ENCODE data around the gene PSEN1.

The PSEN1 gene

GRCh38 chr14:73124180-73124894 lies 12.0 kb upstream of the PSEN1 start:
- no peak overlapping the region for H3K4me2 ChIP-seq
- no peaks in the 10 kb centered on the region for H3K79me2 ChIP-seq (ENCODE audit: insufficient read depth, low read depth)
- 0 out of 2 replicates have a peak, but pooled peaks cover 3% of the 10 kb centered on the region for H3K36me3 ChIP-seq (ENCODE audit: insufficient read depth)
- no peaks in the 10 kb centered on the region for H4K20me1 ChIP-seq (ENCODE audit: insufficient read depth)
- TF ChIP-seq, protein P1, sequence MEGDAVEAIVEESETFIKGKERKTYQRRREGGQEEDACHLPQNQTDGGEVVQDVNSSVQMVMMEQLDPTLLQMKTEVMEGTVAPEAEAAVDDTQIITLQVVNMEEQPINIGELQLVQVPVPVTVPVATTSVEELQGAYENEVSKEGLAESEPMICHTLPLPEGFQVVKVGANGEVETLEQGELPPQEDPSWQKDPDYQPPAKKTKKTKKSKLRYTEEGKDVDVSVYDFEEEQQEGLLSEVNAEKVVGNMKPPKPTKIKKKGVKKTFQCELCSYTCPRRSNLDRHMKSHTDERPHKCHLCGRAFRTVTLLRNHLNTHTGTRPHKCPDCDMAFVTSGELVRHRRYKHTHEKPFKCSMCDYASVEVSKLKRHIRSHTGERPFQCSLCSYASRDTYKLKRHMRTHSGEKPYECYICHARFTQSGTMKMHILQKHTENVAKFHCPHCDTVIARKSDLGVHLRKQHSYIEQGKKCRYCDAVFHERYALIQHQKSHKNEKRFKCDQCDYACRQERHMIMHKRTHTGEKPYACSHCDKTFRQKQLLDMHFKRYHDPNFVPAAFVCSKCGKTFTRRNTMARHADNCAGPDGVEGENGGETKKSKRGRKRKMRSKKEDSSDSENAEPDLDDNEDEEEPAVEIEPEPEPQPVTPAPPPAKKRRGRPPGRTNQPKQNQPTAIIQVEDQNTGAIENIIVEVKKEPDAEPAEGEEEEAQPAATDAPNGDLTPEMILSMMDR (conservative IDR thresholded peaks at IDR 0.05; ENCODE audit: low read depth, low read length), result no peak
- no peak overlapping the region for H2AFZ ChIP-seq (ENCODE audit: low read depth)
- H3K9ac ChIP-seq, result no peak overlapping the region
- H3K27ac ChIP-seq, result no peak overlapping the region
- no peak overlapping the region for H3K4me3 ChIP-seq (IDR thresholded peaks at IDR 0.05; ENCODE audit: insufficient read depth, low read depth, low read length)
- H3K4me1 ChIP-seq (ENCODE audit: low read depth, poor library complexity, severe bottlenecking), result no peaks in the 10 kb centered on the region
- no peaks in the 10 kb centered on the region for H3K27me3 ChIP-seq (ENCODE audit: insufficient read depth, low read depth)

GRCh38 chr14:73125169-73125588 lies 11.1 kb upstream of the PSEN1 start:
- TF ChIP-seq, protein P1 (conservative IDR thresholded peaks at IDR 0.05; ENCODE audit: low read depth, low read length), result no peak
- H3K9ac ChIP-seq, result no peak overlapping the region

GRCh38 chr14:73125746-73126145 lies 10.6 kb upstream of the PSEN1 start:
- no peaks in the 10 kb centered on the region for H3K27me3 ChIP-seq (ENCODE audit: insufficient read depth, low read depth)
- H3K27ac ChIP-seq, result no peak overlapping the region
- 0 out of 2 replicates have a peak, but pooled peaks cover 2% of the 10 kb centered on the region for H3K36me3 ChIP-seq (ENCODE audit: insufficient read depth)
- H3K9ac ChIP-seq, result no peak overlapping the region
- no peaks in the 10 kb centered on the region for H4K20me1 ChIP-seq (ENCODE audit: insufficient read depth)
- no peak overlapping the region for H3K4me2 ChIP-seq
- no peaks in the 10 kb centered on the region for H3K79me2 ChIP-seq (ENCODE audit: insufficient read depth, low read depth)
- H3K4me3 ChIP-seq (IDR thresholded peaks at IDR 0.05; ENCODE audit: insufficient read depth, low read depth, low read length), result no peak overlapping the region
- TF ChIP-seq, protein P1 (conservative IDR thresholded peaks at IDR 0.05; ENCODE audit: low read depth, low read length), result no peak
- H3K4me1 ChIP-seq (ENCODE audit: low read depth, poor library complexity, severe bottlenecking), result no peaks in the 10 kb centered on the region
- no peak overlapping the region for H2AFZ ChIP-seq (ENCODE audit: low read depth)

More at GRCh38 chr14:73125169-73125588, 11.1 kb upstream of the PSEN1 start:
- no peak overlapping the region for H3K27ac ChIP-seq
- no peak overlapping the region for H3K4me2 ChIP-seq
- no peaks in the 10 kb centered on the region for H3K4me1 ChIP-seq (ENCODE audit: low read depth, poor library complexity, severe bottlenecking)
- H3K36me3 ChIP-seq (ENCODE audit: insufficient read depth), result 0 out of 2 replicates have a peak, but pooled peaks cover 3% of the 10 kb centered on the region
- H2AFZ ChIP-seq (ENCODE audit: low read depth), result no peak overlapping the region
- no peaks in the 10 kb centered on the region for H4K20me1 ChIP-seq (ENCODE audit: insufficient read depth)
- no peaks in the 10 kb centered on the region for H3K79me2 ChIP-seq (ENCODE audit: insufficient read depth, low read depth)
- no peak overlapping the region for H3K4me3 ChIP-seq (IDR thresholded peaks at IDR 0.05; ENCODE audit: insufficient read depth, low read depth, low read length)
- H3K27me3 ChIP-seq (ENCODE audit: insufficient read depth, low read depth), result no peaks in the 10 kb centered on the region

DNA sequence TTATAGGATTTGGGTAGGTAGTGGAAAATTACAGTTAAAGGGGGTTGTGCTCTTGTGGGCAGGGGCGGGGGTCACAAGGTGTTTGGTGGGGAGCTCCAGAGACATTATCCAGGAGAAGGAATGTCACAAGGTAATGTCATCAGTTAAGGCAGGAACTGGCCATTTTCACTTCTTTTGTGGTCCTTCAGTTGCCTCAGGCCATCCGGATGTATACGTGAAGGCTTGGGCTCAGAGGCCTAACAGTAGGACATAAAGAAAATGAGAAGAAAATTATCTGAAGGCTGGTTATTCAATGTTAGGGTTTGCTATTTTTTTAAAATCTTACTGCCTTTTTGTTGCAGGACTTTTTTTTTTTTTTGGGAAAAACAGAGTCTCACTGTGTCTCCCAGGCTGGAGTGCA lies 2.5 kb upstream of the PSEN1 start:
- Histone ChIP-seq H3K9ac (no peak overlapping the region), H3K36me3 (ENCODE audit: insufficient read depth) (no peaks in the 10 kb centered on the region), H3K4me2 (no peak overlapping the region), H3K4me1 (ENCODE audit: low read depth, poor library complexity, severe bottlenecking) (peaks cover 3% of the 10 kb centered on the region), H3K79me2 (ENCODE audit: insufficient read depth, low read depth) (peaks cover 14% of the 10 kb centered on the region), H2AFZ (ENCODE audit: low read depth) (no peak overlapping the region), H3K27me3 (ENCODE audit: insufficient read depth, low read depth) (no peaks in the 10 kb centered on the region), H4K20me1 (ENCODE audit: insufficient read depth) (no peaks in the 10 kb centered on the region), H3K4me3 (IDR thresholded peaks at IDR 0.05; ENCODE audit: insufficient read depth, low read depth, low read length) (no peak overlapping the region), H3K27ac (no peak overlapping the region)
- TF ChIP-seq, protein P1 (conservative IDR thresholded peaks at IDR 0.05; ENCODE audit: low read depth, low read length), result no peak
